Dendritic cell treated with granulocyte-macrophage colony-stimulating factor and Interleukin-4, amounts not matched to agents 40 ng/mL and 50 ng/mL, for 4 days (primary cell): ENCODE results near the gene PSMD13.

Experiments used
- H3K27ac Mint-ChIP-seq: one replicate; pipeline ENCODE4 v1.8.0; 2022; ENCODE audit warnings: mild to moderate bottlenecking, mixed read lengths
- H3K27me3 Mint-ChIP-seq: one replicate; pipeline ENCODE4 v1.8.0; 2022; ENCODE audit warnings: mild to moderate bottlenecking, mixed read lengths
- H3K36me3 Mint-ChIP-seq: one replicate; pipeline ENCODE4 v1.8.0; 2022; ENCODE audit warnings: low read depth, mixed read lengths
- H3K4me1 Mint-ChIP-seq: one replicate; pipeline ENCODE4 v1.8.0; 2022; ENCODE audit warnings: low read depth, mixed read lengths
- H3K4me3 Mint-ChIP-seq: one replicate; pipeline ENCODE4 v1.8.0; 2022; ENCODE audit warnings: mild to moderate bottlenecking, moderate library complexity, mixed read lengths
- H3K9me3 Mint-ChIP-seq: one replicate; pipeline ENCODE4 v1.8.0; 2022; ENCODE audit warnings: mixed read lengths
- intact Hi-C: fragments of 100-400 bp; cut with micrococcal nuclease; formaldehyde crosslinking; loops from one replicate; pipeline ENCODE4 v1.15.0; 2022

PSMD13 gene

DNA sequence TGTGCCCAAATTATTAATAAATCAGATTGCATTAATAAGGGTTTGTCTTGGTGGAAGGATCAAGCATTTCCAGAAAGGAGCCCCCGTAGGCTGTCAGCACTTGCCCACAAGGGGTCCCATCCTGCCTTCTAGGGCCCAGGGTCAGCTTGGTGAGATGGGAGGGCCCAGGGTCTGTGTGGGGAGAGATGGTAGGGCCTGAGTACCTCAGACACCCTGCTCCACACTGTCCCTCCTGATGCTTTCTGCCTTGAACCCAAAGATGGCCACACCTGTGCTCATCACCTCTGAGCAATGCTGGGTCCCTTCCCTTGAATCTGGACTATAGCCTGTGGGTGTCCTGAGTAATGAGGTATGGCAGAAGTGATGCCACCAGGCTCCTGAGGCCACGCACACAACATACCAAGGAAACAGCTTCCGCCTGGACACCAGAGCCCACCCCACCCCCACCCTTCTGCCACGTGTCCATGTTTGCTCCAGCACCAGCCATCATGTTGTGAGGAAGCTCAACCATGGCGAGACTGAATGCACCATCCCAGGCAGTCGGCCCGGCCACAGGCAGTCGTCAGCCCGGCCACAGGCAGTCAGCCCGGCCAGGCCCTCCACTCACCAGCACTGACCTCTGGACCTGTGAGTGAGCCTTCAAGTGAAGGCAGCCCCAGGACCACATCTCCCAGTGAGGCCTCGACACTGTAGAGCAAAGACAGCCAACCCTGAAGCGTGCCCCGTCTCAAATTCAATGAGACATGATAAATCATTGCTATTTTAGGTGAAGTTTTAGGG is 36.4 kb upstream of the PSMD13 start:
- Mint-ChIP-seq H3K4me1 (peaks cover 40% of the 10 kb centered on the region), H3K36me3 (peaks cover 42% of the 10 kb centered on the region), H3K27ac (no peak overlapping the region), H3K4me3 (no peak overlapping the region), H3K9me3 (no peaks in the 10 kb centered on the region), H3K27me3 (peaks cover 11% of the 10 kb centered on the region)
- intact Hi-C loops: loop anchor here (5.0 to 10.0 kb wide), 2 partner anchors 157 to 304 kb away; partner anchors contain the start of gene RNH1

GRCh38 chr11:201966-202365 is 34.8 kb upstream of the PSMD13 start:
- Mint-ChIP-seq H3K36me3 (peaks cover 56% of the 10 kb centered on the region), H3K9me3 (no peaks in the 10 kb centered on the region), H3K27ac (peak overlapping the region; percentile 78), H3K4me1 (peaks cover 53% of the 10 kb centered on the region), H3K27me3 (peaks cover 8% of the 10 kb centered on the region), H3K4me3 (no peak overlapping the region)
- intact Hi-C loops: loop anchor here (5.0 to 10.0 kb wide), 2 partner anchors 155 to 303 kb away; partner anchors contain the start of gene RNH1

DNA sequence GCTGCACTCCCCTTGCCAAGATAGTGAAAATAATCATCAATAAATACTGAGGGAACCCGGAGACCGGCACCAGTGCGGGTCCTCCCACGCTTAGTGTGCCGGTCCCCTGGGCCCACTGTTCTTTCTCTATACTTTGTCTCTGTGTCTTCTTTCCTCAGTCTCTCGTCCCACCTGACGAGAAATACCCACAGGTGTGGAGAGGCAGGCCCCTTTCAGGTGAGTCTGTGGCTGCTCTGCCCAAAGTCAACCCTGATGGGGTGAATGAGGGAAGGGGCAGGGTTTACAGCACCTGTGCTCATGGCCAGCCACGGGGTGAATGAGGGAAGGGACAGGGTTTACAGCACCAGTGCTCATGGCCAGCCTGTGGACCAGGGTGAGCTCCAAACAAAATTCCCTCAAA is 34.3 kb upstream of the PSMD13 start:
- Mint-ChIP-seq H3K27me3 (peaks cover 5% of the 10 kb centered on the region), H3K9me3 (no peaks in the 10 kb centered on the region), H3K27ac (peak overlapping the region; percentile 78), H3K4me1 (peaks cover 53% of the 10 kb centered on the region), H3K36me3 (peaks cover 61% of the 10 kb centered on the region), H3K4me3 (no peak overlapping the region)
- intact Hi-C loops: loop anchor here (5.0 to 10.0 kb wide), 2 partner anchors 155 to 302 kb away; partner anchors contain the start of gene RNH1

DNA sequence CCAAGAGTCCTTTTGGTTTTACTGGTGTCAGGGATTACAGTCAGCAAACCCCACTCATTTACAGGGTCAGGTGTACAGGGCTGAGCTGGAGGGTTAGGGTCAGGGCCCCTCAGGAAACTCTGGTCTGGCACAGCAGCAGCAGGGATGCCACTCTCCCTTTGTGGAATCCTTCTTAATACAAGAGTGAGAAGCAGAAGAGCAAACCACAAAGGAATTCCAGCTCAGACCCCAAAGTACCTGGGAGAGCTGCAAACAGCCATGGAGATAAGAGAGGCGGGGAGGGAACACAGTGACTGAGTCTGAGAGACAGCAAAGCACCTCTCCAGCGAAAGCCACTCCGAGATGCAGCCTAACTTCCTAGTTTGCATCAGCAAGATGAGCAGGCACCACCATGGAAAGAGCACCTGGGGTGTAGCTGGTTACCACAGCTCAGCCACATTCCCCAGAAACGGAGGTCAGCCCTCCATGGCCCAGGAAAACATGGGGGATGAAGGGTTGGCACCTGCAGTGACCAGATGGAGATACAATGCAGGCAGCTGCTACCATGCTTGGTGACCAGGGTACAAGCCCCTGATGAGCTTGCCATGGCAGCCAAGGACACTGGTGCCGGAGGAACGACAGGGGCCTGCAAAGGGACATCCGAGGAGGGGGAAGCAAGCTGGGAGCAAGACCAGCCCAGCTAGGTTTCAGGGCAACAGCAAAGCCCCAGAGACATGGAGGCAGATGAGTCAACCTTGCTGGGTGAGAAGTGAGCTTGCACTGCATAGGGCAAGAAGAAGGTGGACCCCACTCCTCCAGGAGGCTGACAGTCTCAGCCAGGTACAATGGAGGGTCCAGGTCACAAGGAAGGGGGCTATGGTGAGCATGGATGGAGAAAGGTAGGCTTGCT is 33.5 kb upstream of the PSMD13 start:
- Mint-ChIP-seq H3K9me3 (no peaks in the 10 kb centered on the region), H3K4me3 (no peak overlapping the region), H3K36me3 (peaks cover 69% of the 10 kb centered on the region), H3K27ac (no peak overlapping the region), H3K27me3 (no peaks in the 10 kb centered on the region), H3K4me1 (peaks cover 55% of the 10 kb centered on the region)
- intact Hi-C loops: loop anchor here (5.0 to 10.0 kb wide), 2 partner anchors 154 to 302 kb away; partner anchors contain the start of gene RNH1

GRCh38 chr11:203945-204586 is 32.7 kb upstream of the PSMD13 start:
- H3K9me3 Mint-ChIP-seq: no peaks in the 10 kb centered on the region
- H3K4me3 Mint-ChIP-seq: no peak overlapping the region
- intact Hi-C loops: loop anchor here (5.0 to 10.0 kb wide), 2 partner anchors 153 to 301 kb away; partner anchors contain the start of gene RNH1
- H3K4me1 Mint-ChIP-seq: peaks cover 63% of the 10 kb centered on the region
- no peaks in the 10 kb centered on the region for H3K27me3 Mint-ChIP-seq
- no peak overlapping the region for H3K27ac Mint-ChIP-seq
- H3K36me3 Mint-ChIP-seq: peaks cover 77% of the 10 kb centered on the region

GRCh38 chr11:204587-205109 is 32.1 kb upstream of the PSMD13 start:
- Mint-ChIP-seq H3K4me3 (no peak overlapping the region), H3K9me3 (no peaks in the 10 kb centered on the region), H3K27ac (no peak overlapping the region), H3K4me1 (peaks cover 66% of the 10 kb centered on the region), H3K27me3 (no peaks in the 10 kb centered on the region), H3K36me3 (peaks cover 82% of the 10 kb centered on the region)
- intact Hi-C loops: loop anchor here (5.0 to 10.0 kb wide), 2 partner anchors 153 to 300 kb away; partner anchors contain the start of gene RNH1

DNA sequence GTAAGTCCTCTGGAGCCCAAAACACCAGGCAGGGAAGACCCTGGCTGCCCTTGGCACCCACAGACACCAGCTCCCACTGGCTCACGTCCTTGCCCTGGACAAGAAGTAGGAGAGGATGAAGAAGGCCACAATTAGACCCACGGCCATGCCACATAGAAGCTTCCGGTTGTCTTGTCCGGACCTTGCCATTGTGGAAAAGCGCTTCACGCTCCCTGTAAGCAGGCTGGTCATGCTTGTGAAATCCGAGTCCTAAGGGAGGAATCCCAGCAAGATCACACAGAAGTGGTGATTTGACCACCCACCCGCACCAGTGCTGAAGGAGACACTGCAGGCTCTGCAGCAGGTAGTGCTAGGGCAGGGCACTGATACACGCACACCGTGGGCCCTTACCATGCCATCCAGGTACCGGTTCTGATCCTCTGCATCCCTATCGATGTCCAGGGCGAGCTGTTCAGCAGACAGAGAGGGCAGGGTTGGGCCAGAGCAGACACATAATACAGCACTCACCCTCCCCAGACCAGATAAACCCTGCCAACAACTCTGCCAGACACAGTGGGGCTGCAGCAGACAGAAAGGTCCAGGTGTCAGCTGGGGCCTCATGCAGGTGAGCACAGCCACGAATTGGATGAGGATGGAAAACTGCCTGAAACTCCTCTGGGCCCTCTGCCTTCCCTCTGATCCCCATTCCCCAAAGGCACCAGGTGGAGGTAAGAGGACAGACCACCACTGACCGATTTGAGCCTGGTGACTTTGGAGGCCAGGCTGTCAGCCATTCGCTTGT is 31.4 kb upstream of the PSMD13 start:
- H3K9me3 Mint-ChIP-seq: no peaks in the 10 kb centered on the region
- H3K27ac Mint-ChIP-seq: no peak overlapping the region
- H3K4me3 Mint-ChIP-seq: no peak overlapping the region
- peaks cover 87% of the 10 kb centered on the region for H3K36me3 Mint-ChIP-seq
- intact Hi-C loops: loop anchor here (2.0 to 10.0 kb wide), 3 partner anchors 63 to 299 kb away; partner anchors contain the start of gene RNH1
- H3K27me3 Mint-ChIP-seq: no peaks in the 10 kb centered on the region
- H3K4me1 Mint-ChIP-seq: peaks cover 73% of the 10 kb centered on the region

DNA sequence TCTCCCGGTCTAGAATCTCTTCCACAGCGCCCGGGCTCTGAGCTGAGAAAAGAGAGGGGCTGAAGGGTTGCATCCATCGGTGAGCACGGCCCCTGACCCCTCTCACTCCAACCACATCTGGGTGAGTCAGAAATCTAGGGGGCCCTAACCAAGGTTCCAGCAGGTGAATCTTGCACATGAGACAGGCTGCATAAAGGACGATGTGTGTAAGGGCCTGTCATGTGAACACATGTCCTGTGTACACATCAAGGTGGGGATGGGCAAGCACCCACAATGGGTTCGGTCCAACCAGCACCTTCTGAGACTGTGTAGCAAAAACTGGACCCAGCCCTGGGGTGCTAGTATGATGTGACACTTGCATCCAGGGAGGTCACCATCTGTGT is 30.8 kb upstream of the PSMD13 start:
- no peaks in the 10 kb centered on the region for H3K9me3 Mint-ChIP-seq
- intact Hi-C loops: loop anchor here (2.0 to 10.0 kb wide), 3 partner anchors 63 to 299 kb away; partner anchors contain the start of gene RNH1
- H3K27ac Mint-ChIP-seq: peak overlapping the region; percentile 99
- peaks cover 79% of the 10 kb centered on the region for H3K4me1 Mint-ChIP-seq
- peaks cover 87% of the 10 kb centered on the region for H3K36me3 Mint-ChIP-seq
- peak overlapping the region; percentile 87 for H3K4me3 Mint-ChIP-seq
- no peaks in the 10 kb centered on the region for H3K27me3 Mint-ChIP-seq

- Mint-ChIP-seq H3K36me3 (peaks cover 88% of the 10 kb centered on the region), H3K4me3 (peak overlapping the region; percentile 87), H3K27ac (peak overlapping the region; percentile 99), H3K27me3 (no peaks in the 10 kb centered on the region), H3K9me3 (no peaks in the 10 kb centered on the region), H3K4me1 (peaks cover 78% of the 10 kb centered on the region)
- intact Hi-C loops: loop anchor here (2.0 to 10.0 kb wide), 3 partner anchors 62 to 298 kb away; partner anchors contain the start of gene RNH1
These were observed 30.1 kb upstream of the PSMD13 start for GRCh38 chr11:206526-207207.

DNA sequence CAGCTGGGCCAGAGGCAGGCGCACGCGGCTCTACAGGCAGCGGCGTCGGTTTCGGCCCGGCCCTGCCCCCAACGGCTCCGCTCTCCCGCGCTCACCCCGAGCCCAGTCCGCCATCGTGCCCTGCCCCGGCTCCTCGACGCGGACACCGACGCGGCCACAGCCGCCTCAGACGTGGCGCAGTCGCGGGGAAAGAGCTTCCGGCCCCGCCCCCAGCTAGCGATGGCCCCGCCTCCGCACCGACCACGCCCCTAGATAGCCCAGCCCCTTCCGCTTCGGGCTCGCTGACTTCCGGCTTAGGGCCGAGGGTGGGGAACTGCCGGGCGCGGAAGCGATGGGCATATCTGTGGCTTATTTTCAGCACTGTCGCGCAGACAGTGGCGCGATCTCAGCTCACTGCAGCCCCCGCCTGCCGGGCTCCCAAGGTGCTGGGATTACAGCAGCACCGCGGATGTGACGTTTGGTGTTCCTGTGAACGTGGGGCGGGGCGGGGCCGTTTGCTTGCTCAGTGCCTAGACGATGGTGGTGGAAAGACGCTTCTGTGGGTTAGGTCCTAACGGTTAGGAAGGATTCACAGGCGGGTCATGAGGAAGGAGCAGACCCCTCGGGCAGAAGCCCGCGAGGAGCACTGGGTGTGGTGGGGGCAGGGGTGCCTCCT is 29.4 kb upstream of the PSMD13 start, which contains the start of the genes BET1L and RIC8A:
TSS of gene BET1L (minus strand) at position 192 of the 655 bp plus-strand sequence. CDS start at position 114, 78 bp downstream.
TSS of gene RIC8A (plus strand) at position 501 of the 655 bp plus-strand sequence. CDS start 1,147 bp downstream, outside the sequence.
- peaks cover 95% of the 10 kb centered on the region for H3K36me3 Mint-ChIP-seq

GRCh38 chr11:207863-208180 is 29.0 kb upstream of the PSMD13 start:
- peaks cover 67% of the 10 kb centered on the region for H3K4me1 Mint-ChIP-seq
- H3K36me3 Mint-ChIP-seq: peaks cover 98% of the 10 kb centered on the region
- peak overlapping the region; percentile 87 for H3K4me3 Mint-ChIP-seq
- intact Hi-C loops: loop anchor here (1.0 to 10.0 kb wide), 4 partner anchors 28 to 297 kb away; partner anchors contain the start of genes PSMD13, RNH1 and SIRT3
- peak overlapping the region; percentile 99 for H3K27ac Mint-ChIP-seq
- no peaks in the 10 kb centered on the region for H3K27me3 Mint-ChIP-seq
- no peaks in the 10 kb centered on the region for H3K9me3 Mint-ChIP-seq

More for the DNA sequence above, 29.4 kb upstream of the PSMD13 start, which contains the start of the genes BET1L and RIC8A:
- no peaks in the 10 kb centered on the region for H3K9me3 Mint-ChIP-seq
- H3K27me3 Mint-ChIP-seq: no peaks in the 10 kb centered on the region
- H3K4me1 Mint-ChIP-seq: peaks cover 72% of the 10 kb centered on the region
- intact Hi-C loops: loop anchor here (2.0 to 10.0 kb wide), 3 partner anchors 61 to 297 kb away; partner anchors contain the start of gene RNH1
- peak within 1 kb of the TSS; percentile 87 for H3K4me3 Mint-ChIP-seq
- H3K27ac Mint-ChIP-seq: peak within 1 kb of the TSS; percentile 99
